WTC11 (cell line): ENCODE results near the gene BIRC3. TPM values are rescaled to one million over a fixed set of nuclear protein-coding genes. Genes with fewer than 3 reads are reported as not detected.

Source experiments
- ATAC-seq: fragments of 200-7000 bp; cut with Tn5 transposase; 2 replicates; pipeline ENCODE4 v1.10.0; 2021; ENCODE audit warnings: mild to moderate bottlenecking, moderate library complexity
- CTCF ChIA-PET: fragments of 300-600 bp; sonication (Branson Sonifier 250); formaldehyde crosslinking; loops from one replicate; lab custom pipeline; 2021; ENCODE audit warnings: antibody characterized with exemption; lab: Charles Lee
- POLR2A ChIA-PET: fragments of 350-600 bp; sonication (Branson Sonifier 250); formaldehyde crosslinking; loops from one replicate; lab custom pipeline; 2021; ENCODE audit warnings: antibody characterized with exemption; lab: Charles Lee
- DNase-seq: peaks from one replicate; pipeline ENCODE4 v3.0.0; 2021; ENCODE audit warnings: low spot score
- H3K27ac Mint-ChIP-seq: 2 replicates; pipeline ENCODE4 v1.8.0; 2021; ENCODE audit warnings: mixed read lengths
- H3K27me3 Mint-ChIP-seq: 2 replicates; pipeline ENCODE4 v1.8.0; 2021; ENCODE audit warnings: low read depth, mild to moderate bottlenecking, moderate library complexity, mixed read lengths
- H3K36me3 Mint-ChIP-seq: 2 replicates; pipeline ENCODE4 v1.8.0; 2021; ENCODE audit warnings: mixed read lengths
- H3K4me1 Mint-ChIP-seq: 2 replicates; pipeline ENCODE4 v1.8.0; 2022; ENCODE audit warnings: mixed read lengths
- H3K4me3 Mint-ChIP-seq: 2 replicates; pipeline ENCODE4 v1.8.0; 2021; ENCODE audit warnings: mild to moderate bottlenecking, moderate library complexity, mixed read lengths
- H3K9me3 Mint-ChIP-seq: 2 replicates; pipeline ENCODE4 v1.8.0; 2021; ENCODE audit warnings: mixed read lengths
- ELF4 ChIP-seq: sonication (generic); formaldehyde crosslinking; IDR thresholded peaks from 2 replicates; pipeline ENCODE4 v1.8.1; 2022; ENCODE audit warnings: low read depth, mild to moderate bottlenecking, moderate library complexity, missing genetic modification reagents
- EMX1 ChIP-seq: fragments of 250-450 bp; sonication (Bioruptor Pico); IDR thresholded peaks from 2 replicates; pipeline ENCODE4 v1.8.0; 2021; ENCODE audit warnings: mild to moderate bottlenecking
- ERG ChIP-seq: fragments of 250-450 bp; sonication (Bioruptor Pico); IDR thresholded peaks from 2 replicates; pipeline ENCODE4 v1.8.0; 2021; ENCODE audit warnings: mild to moderate bottlenecking
- ESRRA ChIP-seq: sonication (generic); formaldehyde crosslinking; IDR thresholded peaks from 2 replicates; pipeline ENCODE4 v1.8.1; 2022; ENCODE audit warnings: mild to moderate bottlenecking, missing genetic modification reagents, borderline replicate concordance
- ETV6 ChIP-seq: sonication (generic); formaldehyde crosslinking; IDR thresholded peaks from 2 replicates; pipeline ENCODE4 v1.8.1; 2022; ENCODE audit warnings: mild to moderate bottlenecking, missing genetic modification reagents
- HMGA2 ChIP-seq: fragments of 250-450 bp; sonication (Bioruptor Pico); IDR thresholded peaks from 2 replicates; pipeline ENCODE4 v1.4.0; 2021; ENCODE audit warnings: mild to moderate bottlenecking, moderate library complexity
- JUN ChIP-seq: sonication (generic); formaldehyde crosslinking; IDR thresholded peaks from 2 replicates; pipeline ENCODE4 v1.8.0; 2023; ENCODE audit warnings: mild to moderate bottlenecking, missing genetic modification reagents
- KAT7 ChIP-seq: sonication (generic); formaldehyde crosslinking; IDR thresholded peaks from 2 replicates; pipeline ENCODE4 v1.8.1; 2023; ENCODE audit warnings: missing genetic modification reagents, mild to moderate bottlenecking, borderline replicate concordance
- MYBL2 ChIP-seq: sonication (generic); formaldehyde crosslinking; IDR thresholded peaks from 2 replicates; pipeline ENCODE4 v1.8.1; 2023; ENCODE audit warnings: mild to moderate bottlenecking, moderate library complexity, missing genetic modification reagents
- NFE2L1 ChIP-seq: sonication (generic); formaldehyde crosslinking; IDR thresholded peaks from 2 replicates; pipeline ENCODE4 v1.8.1; 2023; ENCODE audit warnings: missing genetic modification reagents
- NFYB ChIP-seq: sonication (generic); formaldehyde crosslinking; conservative IDR thresholded peaks from 2 replicates; pipeline ENCODE4 v1.8.0; 2022; ENCODE audit warnings: low read depth, missing genetic modification reagents
- NR2C2 ChIP-seq: sonication (generic); formaldehyde crosslinking; IDR thresholded peaks from 2 replicates; pipeline ENCODE4 v1.8.0; 2022; ENCODE audit warnings: mild to moderate bottlenecking, missing genetic modification reagents
- PRRX2 ChIP-seq: fragments of 250-450 bp; sonication (Bioruptor Pico); IDR thresholded peaks from 2 replicates; pipeline ENCODE4 v1.8.0; 2021; ENCODE audit warnings: mild to moderate bottlenecking
- SOX15 ChIP-seq: fragments of 250-450 bp; sonication (Bioruptor Pico); IDR thresholded peaks from 2 replicates; pipeline ENCODE4 v1.9.0; 2021; ENCODE audit warnings: mild to moderate bottlenecking
- TEAD4 ChIP-seq: sonication (generic); formaldehyde crosslinking; IDR thresholded peaks from 2 replicates; pipeline ENCODE4 v1.8.0; 2022; ENCODE audit warnings: mild to moderate bottlenecking, missing genetic modification reagents
- ZBTB21 ChIP-seq: sonication (generic); formaldehyde crosslinking; IDR thresholded peaks from 2 replicates; pipeline ENCODE4 v1.8.1; 2023; ENCODE audit warnings: mild to moderate bottlenecking, missing genetic modification reagents, borderline replicate concordance
- ZNF263 ChIP-seq: sonication (generic); formaldehyde crosslinking; IDR thresholded peaks from 2 replicates; pipeline ENCODE4 v1.8.1; 2022; ENCODE audit warnings: low read depth, mild to moderate bottlenecking, moderate library complexity, missing genetic modification reagents
- ZNF423 ChIP-seq: fragments of 250-450 bp; sonication (Bioruptor Pico); IDR thresholded peaks from 2 replicates; pipeline ENCODE4 v2.1.2; 2022; ENCODE audit warnings: mild to moderate bottlenecking, moderate library complexity
- ZNF671 ChIP-seq: fragments of 250-450 bp; sonication (Bioruptor Pico); IDR thresholded peaks from 2 replicates; pipeline ENCODE4 v1.8.0; 2021; ENCODE audit warnings: mild to moderate bottlenecking
- ZSCAN18 ChIP-seq: fragments of 250-450 bp; sonication (Bioruptor Pico); IDR thresholded peaks from 2 replicates; pipeline ENCODE4 v2.1.2; 2022; ENCODE audit warnings: mild to moderate bottlenecking, moderate library complexity
- total RNA-seq: library from RNA; stranded (reverse); gene quantifications from 3 replicates; pipeline ENCODE4 v1.2.3, GENCODE V29; 2021
- TF ChIP-seq, protein P1 (sequence below): sonication (generic); formaldehyde crosslinking; IDR thresholded peaks from 2 replicates; pipeline ENCODE4 v1.8.1; 2023; ENCODE audit warnings: mild to moderate bottlenecking, missing genetic modification reagents, moderate library complexity
- TF ChIP-seq, protein P2 (sequence below): fragments of 200-600 bp; IDR thresholded peaks from 2 replicates; pipeline ENCODE4 v1.8.0; 2022; ENCODE audit warnings: antibody characterized with exemption
- TF ChIP-seq, protein P3 (sequence below): sonication (generic); formaldehyde crosslinking; IDR thresholded peaks from 2 replicates; pipeline ENCODE4 v1.8.0; 2023; ENCODE audit warnings: missing genetic modification reagents

BIRC3 gene
- total RNA-seq, 1 experiment from 2014 or later, result 0.33 TPM

- TF ChIP-seq, protein P1, sequence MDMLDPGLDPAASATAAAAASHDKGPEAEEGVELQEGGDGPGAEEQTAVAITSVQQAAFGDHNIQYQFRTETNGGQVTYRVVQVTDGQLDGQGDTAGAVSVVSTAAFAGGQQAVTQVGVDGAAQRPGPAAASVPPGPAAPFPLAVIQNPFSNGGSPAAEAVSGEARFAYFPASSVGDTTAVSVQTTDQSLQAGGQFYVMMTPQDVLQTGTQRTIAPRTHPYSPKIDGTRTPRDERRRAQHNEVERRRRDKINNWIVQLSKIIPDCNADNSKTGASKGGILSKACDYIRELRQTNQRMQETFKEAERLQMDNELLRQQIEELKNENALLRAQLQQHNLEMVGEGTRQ (CRISPR knock-in tag), result no peak
- TF ChIP-seq NFE2L1 (CRISPR knock-in tag) (no peak), HMGA2 (CRISPR knock-in tag) (no peak), ERG (CRISPR knock-in tag) (no peak), ESRRA (no peak), TEAD4 (CRISPR knock-in tag) (no peak), NR2C2 (CRISPR knock-in tag) (no peak), ZNF671 (no peak)
- TF ChIP-seq, protein P2, sequence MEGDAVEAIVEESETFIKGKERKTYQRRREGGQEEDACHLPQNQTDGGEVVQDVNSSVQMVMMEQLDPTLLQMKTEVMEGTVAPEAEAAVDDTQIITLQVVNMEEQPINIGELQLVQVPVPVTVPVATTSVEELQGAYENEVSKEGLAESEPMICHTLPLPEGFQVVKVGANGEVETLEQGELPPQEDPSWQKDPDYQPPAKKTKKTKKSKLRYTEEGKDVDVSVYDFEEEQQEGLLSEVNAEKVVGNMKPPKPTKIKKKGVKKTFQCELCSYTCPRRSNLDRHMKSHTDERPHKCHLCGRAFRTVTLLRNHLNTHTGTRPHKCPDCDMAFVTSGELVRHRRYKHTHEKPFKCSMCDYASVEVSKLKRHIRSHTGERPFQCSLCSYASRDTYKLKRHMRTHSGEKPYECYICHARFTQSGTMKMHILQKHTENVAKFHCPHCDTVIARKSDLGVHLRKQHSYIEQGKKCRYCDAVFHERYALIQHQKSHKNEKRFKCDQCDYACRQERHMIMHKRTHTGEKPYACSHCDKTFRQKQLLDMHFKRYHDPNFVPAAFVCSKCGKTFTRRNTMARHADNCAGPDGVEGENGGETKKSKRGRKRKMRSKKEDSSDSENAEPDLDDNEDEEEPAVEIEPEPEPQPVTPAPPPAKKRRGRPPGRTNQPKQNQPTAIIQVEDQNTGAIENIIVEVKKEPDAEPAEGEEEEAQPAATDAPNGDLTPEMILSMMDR, result no peak
Observed at GRCh38 chr11:102312667-102313066, 4.6 kb upstream of the BIRC3 start (continued).

DNA sequence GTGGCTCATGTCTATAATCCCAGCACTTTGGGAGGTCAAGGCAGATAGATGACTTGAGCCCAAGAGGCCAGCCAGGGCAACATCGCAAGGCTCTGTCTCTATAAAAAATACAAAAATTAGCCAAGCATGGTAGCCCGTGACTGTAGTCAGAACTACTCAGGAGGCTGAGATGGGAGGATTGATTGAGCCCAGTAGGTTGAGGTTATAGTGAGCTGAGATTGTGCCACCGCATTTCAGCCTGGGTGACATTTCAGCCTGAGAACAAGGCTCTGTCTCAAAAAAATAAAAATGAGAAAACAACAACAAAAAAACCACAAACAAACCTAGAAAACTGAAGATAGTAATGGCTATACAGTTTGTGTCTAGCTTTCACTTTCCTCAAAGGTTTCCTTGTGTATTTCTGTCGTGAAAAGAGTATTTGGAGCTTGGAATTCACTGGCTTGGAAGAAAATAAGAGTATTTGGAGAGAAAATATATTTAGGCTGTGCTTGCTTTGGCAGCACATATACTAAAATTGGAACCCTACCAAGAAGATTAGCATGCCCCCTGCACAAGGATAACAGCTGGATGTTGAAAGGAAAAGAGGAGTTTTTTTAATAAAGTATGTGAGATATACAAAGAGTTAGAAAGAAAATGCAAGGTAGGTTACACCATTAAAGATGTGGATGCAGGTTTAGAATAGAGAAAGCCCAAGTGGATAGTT, 3.9 kb upstream of the BIRC3 start:
- ChIA-PET CTCF (interaction anchor here (0.9 to 1.7 kb wide), 3 partner anchors 19 to 353 kb away, joined by 3 to 4 read pairs (median 4); no protein-coding TSS in a partner anchor), POLR2A (no interaction called here)
- Mint-ChIP-seq H3K27ac (no peak overlapping the region), H3K36me3 (no peaks in the 10 kb centered on the region), H3K4me3 (no peak overlapping the region), H3K27me3 (peaks cover 11% of the 10 kb centered on the region), H3K4me1 (peaks cover 7% of the 10 kb centered on the region; the same call in 1 of the 2 replicates), H3K9me3 (no peaks in the 10 kb centered on the region)
- ATAC-seq (no peak), DNase-seq (no peak)
- no peak for TF ChIP-seq JUN (CRISPR knock-in tag)
- TF ChIP-seq EMX1, result no peak
- no peak for TF ChIP-seq ETV6 (CRISPR knock-in tag)
- TF ChIP-seq PRRX2 (CRISPR knock-in tag), result no peak
- TF ChIP-seq KAT7 (CRISPR knock-in tag), result no peak
- TF ChIP-seq ZSCAN18 (CRISPR knock-in tag), result no peak
- no peak for TF ChIP-seq ZBTB21
- TF ChIP-seq SOX15, result no peak
- no peak for TF ChIP-seq MYBL2 (CRISPR knock-in tag)
- no peak for TF ChIP-seq ZNF263 (CRISPR knock-in tag)
- TF ChIP-seq NFYB, result no peak
- TF ChIP-seq ZNF423 (CRISPR knock-in tag), result no peak
- TF ChIP-seq, protein P3, sequence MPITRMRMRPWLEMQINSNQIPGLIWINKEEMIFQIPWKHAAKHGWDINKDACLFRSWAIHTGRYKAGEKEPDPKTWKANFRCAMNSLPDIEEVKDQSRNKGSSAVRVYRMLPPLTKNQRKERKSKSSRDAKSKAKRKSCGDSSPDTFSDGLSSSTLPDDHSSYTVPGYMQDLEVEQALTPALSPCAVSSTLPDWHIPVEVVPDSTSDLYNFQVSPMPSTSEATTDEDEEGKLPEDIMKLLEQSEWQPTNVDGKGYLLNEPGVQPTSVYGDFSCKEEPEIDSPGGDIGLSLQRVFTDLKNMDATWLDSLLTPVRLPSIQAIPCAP (CRISPR knock-in tag), result no peak
- TF ChIP-seq ELF4 (CRISPR knock-in tag), result no peak
- TF ChIP-seq NFE2L1 (CRISPR knock-in tag), result no peak
